Fibroblast of lung (primary cell): Measurements from ENCODE around the gene RAG1.

Experiments used
- EZH2 ChIP-seq: IDR thresholded peaks from 2 replicates; pipeline ENCODE4 v1.5.1; 2012; ENCODE audit warnings: low read length, control low read depth, mild to moderate bottlenecking; ENCODE audit errors: missing control alignments
- TF ChIP-seq, protein P1 (sequence below), 2 donors: IDR thresholded peaks in 1 of 2; conservative IDR thresholded peaks in 1 of 2; 1 replicate in 1 of 2; 2 replicates in 1 of 2; pipeline ENCODE4 v1.5.1; 2011 to 2012; ENCODE audit warnings: low read length in 2 of 2, control low read depth in 1 of 2, inconsistent platforms in 1 of 2, low read depth in 1 of 2, mild to moderate bottlenecking in 1 of 2

DNA sequence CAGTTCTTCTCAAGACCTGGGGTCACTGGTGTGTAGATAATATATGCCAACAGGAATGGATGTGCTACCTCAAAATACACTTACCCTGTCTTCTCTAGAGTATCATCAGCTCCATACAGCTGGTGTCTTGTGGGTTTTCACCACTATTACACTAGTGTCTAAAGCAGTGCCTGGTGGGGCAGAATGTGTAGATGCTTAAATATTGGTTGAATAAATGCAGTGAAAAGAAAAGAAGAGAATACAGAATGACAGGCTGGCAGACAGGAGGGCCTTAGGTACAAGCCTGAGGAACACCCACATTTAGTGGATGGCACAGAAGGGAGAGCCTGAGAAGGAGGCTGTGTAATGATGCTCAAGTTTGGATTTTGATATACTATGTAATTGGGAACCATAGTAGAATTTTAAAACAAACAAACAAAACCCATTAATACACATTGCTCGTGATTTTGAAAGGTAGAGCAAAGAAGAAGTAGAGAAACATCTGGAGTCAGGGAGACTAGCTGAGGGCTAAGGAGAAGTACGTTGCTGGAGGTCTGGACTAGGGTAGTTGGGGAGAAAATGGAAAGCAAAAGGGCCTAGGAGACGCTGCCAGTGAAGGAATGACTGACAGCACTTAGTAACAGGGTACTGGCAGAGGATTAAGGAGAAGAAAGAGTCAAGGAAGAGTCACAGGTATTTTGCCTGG is 50.7 kb downstream of the RAG1 start:
- TF ChIP-seq, protein P1, sequence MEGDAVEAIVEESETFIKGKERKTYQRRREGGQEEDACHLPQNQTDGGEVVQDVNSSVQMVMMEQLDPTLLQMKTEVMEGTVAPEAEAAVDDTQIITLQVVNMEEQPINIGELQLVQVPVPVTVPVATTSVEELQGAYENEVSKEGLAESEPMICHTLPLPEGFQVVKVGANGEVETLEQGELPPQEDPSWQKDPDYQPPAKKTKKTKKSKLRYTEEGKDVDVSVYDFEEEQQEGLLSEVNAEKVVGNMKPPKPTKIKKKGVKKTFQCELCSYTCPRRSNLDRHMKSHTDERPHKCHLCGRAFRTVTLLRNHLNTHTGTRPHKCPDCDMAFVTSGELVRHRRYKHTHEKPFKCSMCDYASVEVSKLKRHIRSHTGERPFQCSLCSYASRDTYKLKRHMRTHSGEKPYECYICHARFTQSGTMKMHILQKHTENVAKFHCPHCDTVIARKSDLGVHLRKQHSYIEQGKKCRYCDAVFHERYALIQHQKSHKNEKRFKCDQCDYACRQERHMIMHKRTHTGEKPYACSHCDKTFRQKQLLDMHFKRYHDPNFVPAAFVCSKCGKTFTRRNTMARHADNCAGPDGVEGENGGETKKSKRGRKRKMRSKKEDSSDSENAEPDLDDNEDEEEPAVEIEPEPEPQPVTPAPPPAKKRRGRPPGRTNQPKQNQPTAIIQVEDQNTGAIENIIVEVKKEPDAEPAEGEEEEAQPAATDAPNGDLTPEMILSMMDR (conservative IDR thresholded peaks at IDR 0.05 in 1 of 2, IDR thresholded peaks at IDR 0.05 in 1 of 2; ENCODE audit: low read depth in 1 of 2, low read length in 2 of 2) = no peak
- no peak for TF ChIP-seq EZH2
